CD1c-positive myeloid dendritic cell (primary cell): ENCODE data around the gene COQ4.
"Not testable (repeated sequence)": the region's sequence is repeated elsewhere in the genome, so short reads cannot be mapped to it uniquely, and the experiment has no call there.

Experiments
- DNase-seq: peaks from one replicate; pipeline ENCODE4 v3.0.0-alpha.2; 2016; ENCODE audit errors: extremely low spot score

COQ4 gene

GRCh38 chr9:128322404-128323211, at the start of gene COQ4, which contains the start of gene TRUB2:
Gene COQ4, plus strand, starts transcription at chr9:128322839. Its CDS starts 20 bp downstream, at chr9:128322859.
Gene TRUB2, minus strand, starts transcription at chr9:128322447. Its CDS starts 39 bp downstream, at chr9:128322408.
- DNase-seq: peak; percentile 97

- DNase-seq: no peak
Observed at GRCh38 chr9:128274245-128274644, 48.4 kb upstream of the COQ4 start.

GRCh38 chr9:128275198-128276007, 47.2 kb upstream of the COQ4 start, which contains the start of gene GOLGA2:
Gene GOLGA2, minus strand, starts transcription at chr9:128276007. Its CDS starts 31 bp downstream, at chr9:128275976.
- peak; percentile 7 for DNase-seq

- DNase-seq: peak; percentile 100
Observed at GRCh38 chr9:128276008-128276573, 46.5 kb upstream of the COQ4 start, which contains the start of gene SWI5. Gene SWI5, plus strand, starts transcription at chr9:128276276.

GRCh38 chr9:128276574-128277270, 45.9 kb upstream of the COQ4 start:
- DNase-seq: peak; percentile 8

GRCh38 chr9:128279088-128280073, 43.3 kb upstream of the COQ4 start:
- DNase-seq: not testable (repeated sequence)

- no peak for DNase-seq
Observed at GRCh38 chr9:128280084-128280622, 42.5 kb upstream of the COQ4 start.

GRCh38 chr9:128282500-128282899, 40.1 kb upstream of the COQ4 start:
- DNase-seq: no peak

GRCh38 chr9:128285033-128285784, 37.4 kb upstream of the COQ4 start:
- DNase-seq: no peak

- DNase-seq: no peak
Observed at GRCh38 chr9:128286440-128286839, 36.2 kb upstream of the COQ4 start.

- DNase-seq: no peak
Observed at GRCh38 chr9:128288273-128289004, 34.2 kb upstream of the COQ4 start.

- DNase-seq: no peak
Observed at GRCh38 chr9:128292009-128292408, 30.6 kb upstream of the COQ4 start.

- DNase-seq: no peak
Observed at GRCh38 chr9:128293091-128293490, 29.5 kb upstream of the COQ4 start.

GRCh38 chr9:128294142-128294541, 28.5 kb upstream of the COQ4 start:
- no peak for DNase-seq

- no peak for DNase-seq
Observed at GRCh38 chr9:128296340-128297220, 26.1 kb upstream of the COQ4 start.

GRCh38 chr9:128297221-128297773, 25.3 kb upstream of the COQ4 start:
- DNase-seq: no peak
